NCI-H69 (cell line): ENCODE results near the gene MRPS23.

Experiments
- DNase-seq: peaks from one replicate; lab custom pipeline; 2025; lab: John Stamatoyannopoulos, UW

Gene MRPS23

GRCh38 chr17:57838453-57838852 lies 11.4 kb downstream of the MRPS23 start:
- no peak for DNase-seq

- DNase-seq: no peak
Observed at GRCh38 chr17:57835333-57835900, 14.4 kb downstream of the MRPS23 start.

DNA sequence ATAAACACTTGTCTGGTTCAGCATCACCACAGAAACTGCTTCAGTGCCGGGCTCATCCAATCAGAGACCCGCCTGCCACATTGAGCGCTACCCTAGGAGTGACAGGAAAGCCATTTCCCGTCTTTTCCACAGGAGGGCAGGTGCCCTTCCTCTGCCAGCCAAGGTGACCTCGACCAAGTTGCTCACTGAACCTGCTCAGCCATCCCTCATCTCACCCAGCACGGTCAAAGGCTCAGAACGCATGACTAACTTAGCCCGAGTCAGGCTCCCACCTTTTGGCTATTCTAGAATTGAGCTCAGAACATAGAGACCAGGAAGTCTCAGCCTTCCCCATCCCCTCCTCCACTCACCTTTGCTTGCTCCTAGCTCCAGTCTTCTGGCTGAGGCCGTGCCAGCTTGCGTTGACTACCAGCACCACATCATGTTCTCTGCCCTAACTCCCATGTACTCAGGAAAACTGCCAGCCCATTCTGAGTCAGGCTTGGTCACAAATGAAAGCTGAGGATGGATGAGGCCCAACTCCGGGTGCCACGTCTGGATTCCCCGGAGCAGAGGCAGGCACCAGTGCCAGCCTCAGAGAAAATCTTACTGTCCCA lies 15.6 kb downstream of the MRPS23 start:
- DNase-seq: peak; percentile 41

DNA sequence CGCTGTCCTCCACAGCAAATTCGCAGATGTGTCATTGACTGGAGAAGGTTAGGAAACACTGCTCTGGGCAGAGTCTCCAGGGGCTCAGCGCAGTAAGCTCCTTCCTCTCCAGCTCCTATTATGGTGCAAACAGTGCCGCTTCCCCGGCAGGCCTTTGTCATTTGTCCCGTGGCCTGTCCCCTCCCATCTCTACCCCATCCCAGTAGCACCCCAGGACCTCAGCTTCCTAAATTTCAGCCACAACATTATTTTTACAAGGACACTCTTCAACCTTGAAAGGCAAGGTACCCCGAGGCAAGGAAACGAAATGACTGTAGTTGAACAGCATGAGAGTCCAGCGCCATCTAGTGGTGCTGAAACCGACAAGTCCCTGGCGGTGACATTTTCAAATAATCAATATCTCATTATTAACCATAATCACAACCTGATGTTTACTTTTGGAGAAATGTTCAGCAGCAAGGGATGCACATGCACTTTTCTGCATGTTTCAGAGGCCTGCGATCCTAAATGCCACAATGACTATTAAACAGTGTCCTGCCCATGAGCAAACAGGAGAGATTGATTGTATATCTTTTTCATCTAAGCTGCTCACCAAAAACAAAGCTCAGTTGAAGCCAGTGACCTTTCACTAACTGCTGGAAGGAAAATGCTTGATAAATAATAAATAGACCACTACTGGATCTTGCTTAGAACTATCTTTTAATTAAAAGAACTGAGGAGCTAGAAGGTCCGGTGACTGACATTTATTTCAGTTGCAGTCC lies 16.5 kb downstream of the MRPS23 start:
- DNase-seq: peak; percentile 94

DNA sequence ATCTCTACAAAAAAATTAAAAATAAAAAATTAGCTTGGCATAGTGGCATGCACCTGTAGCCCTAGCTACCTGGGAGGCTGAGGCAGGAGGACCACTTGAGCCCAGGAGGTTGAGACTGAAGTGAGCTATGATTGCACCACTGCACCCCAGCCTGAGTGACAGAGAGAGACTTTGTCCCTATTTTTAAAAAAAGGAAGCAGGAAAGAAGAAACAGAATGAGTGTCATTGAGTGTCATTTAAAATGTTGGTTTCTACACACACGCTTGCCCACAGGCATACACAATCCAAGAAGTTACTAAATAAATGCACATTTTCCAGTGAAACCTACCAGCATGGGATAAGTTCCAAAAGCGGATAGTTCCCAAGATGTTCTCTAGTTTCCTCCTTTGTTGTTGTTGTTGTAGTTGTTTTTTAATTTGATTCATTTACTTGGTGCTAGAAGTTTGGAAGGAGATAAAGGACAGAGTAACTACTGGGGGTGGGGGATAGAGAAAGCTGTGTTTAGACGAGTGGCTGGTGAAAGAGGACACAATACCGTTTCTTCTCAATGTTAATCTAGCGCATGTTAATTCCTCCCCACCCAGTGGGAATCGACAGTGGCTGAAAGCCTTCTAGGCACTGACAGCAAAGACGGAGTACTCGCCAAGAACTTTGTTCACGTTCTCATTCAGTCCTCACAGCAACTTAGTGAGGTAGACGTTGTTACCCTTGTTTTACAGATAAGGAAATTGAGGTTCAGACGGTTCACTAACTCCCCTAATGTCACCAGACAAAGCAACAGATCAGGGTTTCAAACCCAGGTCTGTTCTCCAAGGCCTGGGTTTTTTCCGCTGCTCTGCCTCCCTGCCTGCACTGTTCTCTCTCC lies 17.3 kb downstream of the MRPS23 start:
- DNase-seq: peak; percentile 64

DNA sequence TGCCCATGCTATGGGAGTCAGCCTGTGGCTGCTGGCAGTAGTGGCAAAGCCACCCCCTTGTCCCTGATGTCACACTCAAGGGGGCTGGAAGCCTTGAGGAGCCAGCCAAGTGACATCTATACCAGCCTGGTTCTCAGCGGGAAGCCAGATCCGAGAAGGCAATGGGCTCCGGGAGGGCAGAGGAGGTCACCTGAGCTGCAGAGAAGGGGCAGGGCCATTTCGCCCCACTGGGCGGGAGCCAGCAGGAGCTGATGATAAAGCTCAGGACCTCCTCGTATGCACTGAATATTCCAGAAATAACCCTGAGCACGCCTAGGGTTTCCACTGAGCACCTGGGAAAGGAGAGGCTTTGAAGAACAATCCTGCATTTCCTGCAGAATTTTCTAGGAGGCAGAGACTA lies 19.0 kb downstream of the MRPS23 start:
- no peak for DNase-seq

- peak; percentile 98 for DNase-seq
Observed at GRCh38 chr17:57823469-57824401, 26.1 kb downstream of the MRPS23 start.

DNA sequence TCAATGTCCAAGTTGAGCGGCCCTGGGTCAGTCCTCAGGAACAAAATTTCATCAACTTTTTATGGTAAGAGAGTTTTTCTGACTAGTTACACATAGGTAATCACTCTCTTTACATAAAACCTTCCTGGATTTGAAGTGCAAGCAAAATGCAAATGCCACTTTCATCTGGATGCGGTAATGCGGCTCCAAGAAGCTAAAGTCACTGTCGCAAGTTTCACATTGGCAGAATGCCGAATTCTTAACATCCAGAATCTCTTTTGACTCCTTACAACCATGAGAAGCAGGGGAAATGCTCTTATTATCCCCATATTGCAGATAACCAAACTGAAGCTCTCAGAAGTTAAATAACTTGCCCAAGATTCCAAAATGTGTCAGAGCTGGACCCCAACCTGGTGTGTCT lies 30.0 kb downstream of the MRPS23 start:
- no peak for DNase-seq

GRCh38 chr17:57819285-57819684 lies 30.6 kb downstream of the MRPS23 start:
- peak; percentile 60 for DNase-seq

DNA sequence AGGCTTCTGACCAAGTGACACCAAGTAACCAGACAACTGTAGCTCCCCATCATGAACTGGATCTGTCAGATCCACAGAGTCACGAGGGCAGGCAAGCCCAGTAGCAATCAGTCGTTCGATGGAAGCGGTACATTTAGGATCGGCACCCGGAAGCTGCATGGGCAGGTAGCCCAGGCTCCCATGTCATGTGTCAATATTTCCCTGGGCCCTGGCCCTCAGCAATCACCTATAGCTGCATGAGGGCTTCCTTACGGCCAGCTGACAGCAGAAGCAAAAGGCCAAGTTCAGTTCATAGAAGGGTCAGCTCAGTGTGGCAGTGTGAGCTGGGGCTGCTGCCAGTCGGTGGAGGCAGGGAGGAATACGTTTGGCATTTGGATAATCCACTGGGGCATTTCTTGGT lies 31.8 kb downstream of the MRPS23 start:
- no peak for DNase-seq

DNA sequence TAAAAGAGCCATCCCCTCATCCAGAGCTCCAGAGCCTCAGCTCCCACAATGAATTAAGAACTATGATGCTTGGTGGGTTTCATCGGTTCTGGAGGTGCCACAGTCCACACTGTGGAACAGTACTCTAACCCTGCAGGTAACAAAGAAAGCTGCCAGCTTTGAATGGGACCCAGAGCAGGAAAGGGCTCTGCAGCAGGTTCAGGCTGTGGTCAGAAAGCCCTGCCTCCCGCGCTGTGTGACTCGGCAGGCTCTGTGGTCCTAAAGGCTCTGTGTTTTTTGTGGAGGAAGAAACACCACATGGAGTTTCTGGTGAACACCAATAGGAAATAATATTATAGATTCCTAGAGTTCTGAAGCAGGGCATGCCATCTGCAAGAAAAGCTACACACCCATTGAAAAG lies 32.5 kb downstream of the MRPS23 start:
- DNase-seq: no peak

DNA sequence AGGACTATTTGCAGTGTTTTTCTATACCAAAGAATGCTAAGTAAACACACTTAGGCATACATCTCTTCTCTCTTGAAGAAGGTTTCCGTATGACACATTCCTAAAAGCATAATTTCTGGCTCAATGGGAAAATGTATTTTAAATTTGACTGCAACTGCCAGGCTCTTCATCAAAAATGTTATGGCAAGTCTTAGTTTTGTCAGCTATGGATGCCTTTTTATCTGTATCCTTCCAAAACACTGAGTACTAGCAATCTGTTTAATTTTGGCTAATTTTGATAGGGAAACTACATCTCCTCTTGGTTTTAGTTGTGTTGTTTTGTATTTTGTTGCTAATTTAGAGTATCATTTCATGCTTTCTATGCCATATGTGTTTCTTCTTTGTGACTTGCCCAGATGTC lies 35.4 kb downstream of the MRPS23 start:
- DNase-seq: peak; percentile 14

DNA sequence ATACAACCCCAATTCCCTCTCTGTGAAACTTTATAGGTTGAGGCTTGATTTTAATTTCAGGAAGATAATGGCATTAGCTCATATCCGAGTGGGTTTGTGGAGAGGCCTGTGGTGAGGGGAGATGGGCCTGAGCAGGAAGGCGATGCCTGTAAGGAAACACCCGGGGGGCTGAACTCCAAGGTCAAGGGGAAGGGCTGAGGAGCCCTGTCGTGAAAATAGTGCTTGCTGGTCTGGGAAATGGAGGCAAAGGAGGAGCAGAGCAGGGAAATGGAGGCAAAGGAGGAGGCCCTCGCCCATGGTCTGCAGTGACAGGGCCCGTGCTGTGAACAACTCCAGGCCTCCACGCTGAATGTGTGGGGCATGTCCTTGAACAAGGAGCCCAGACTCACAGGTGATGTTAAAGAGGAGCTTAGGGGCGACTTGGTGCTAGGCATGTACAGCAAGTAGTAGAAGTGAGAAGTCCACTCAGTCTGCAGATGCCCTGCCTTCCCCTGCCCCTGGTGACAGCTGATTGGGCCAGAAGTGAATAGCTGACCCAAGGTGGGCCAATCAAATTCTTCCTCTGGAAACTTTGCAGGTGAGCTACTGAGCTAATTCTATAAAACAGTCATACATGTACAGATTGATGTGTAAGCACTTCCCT lies 38.1 kb downstream of the MRPS23 start:
- DNase-seq: peak; percentile 90

GRCh38 chr17:57810721-57811637 lies 38.9 kb downstream of the MRPS23 start:
- DNase-seq: peak; percentile 99

DNA sequence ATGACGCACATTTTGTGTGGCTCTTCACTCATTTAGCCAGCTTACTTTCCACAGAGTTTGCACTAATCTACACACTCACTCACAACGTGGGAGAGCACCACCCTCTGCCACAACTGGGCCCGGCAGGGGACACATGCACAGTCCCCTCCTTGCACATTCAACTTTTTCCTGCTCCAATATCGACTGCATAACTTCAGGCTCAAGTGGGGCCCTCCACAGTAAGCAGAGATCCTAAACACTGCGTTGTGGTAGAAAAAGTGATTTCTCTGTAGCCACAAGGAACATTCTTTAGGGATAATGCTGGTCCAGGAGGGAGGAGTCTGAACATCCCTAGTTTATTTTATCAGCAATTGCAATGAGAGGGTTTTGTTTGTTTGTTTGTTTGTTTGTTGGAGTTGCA lies 40.0 kb downstream of the MRPS23 start:
- DNase-seq: peak; percentile 26

DNA sequence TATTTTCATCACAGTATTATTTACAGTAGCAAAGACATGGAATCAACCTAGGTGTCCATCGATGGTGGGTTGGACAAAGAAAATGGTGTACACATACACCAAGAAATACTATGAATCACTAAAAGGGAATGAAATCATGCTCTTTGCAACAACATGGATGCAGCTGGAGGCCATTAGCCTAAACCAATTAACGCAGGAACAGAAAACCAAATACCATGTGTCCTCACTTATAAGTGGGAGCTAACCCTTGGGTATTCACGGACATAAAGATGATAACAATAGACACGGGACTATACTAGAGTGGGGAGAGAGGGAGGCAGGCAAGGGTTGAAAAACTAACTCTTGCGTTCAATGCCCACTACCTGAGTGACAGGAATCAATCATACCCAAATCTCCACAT lies 41.0 kb downstream of the MRPS23 start:
- DNase-seq: peak; percentile 49

DNA sequence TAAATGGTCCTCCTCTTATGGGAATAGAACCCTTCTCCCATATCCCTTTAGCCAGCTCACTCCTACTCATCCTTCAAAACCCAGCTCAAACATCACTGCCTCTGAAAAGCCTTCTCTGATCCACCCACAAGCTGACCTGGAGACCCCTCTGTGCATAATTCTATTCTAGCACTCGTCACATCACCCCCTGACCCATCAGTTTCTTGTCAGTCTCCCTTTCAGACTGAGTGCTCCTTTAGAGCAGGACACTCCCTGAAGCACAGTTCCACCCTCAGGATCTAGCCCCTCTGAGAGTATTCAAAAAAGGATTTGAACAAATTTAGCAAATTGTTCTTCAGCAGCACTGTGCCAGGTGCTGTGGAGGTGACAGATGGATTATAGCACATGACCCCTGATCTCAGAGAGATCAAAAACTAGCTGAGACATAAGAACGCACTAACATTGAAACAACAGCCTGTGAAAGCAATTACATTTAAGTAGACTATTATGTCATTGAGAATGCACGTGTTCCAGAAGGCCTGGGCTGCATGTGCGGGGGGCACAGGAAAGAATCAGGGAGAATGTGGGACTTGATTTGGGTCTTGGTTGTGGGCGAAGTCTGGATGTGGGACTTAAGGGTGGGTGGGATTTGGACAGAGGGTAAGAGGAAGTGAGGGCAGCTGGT lies 43.5 kb downstream of the MRPS23 start:
- DNase-seq: peak; percentile 94

- DNase-seq: peak; percentile 63
Observed at GRCh38 chr17:57803021-57803420, 46.8 kb downstream of the MRPS23 start.

- DNase-seq: no peak
Observed at GRCh38 chr17:57801044-57801711, 48.7 kb downstream of the MRPS23 start.
